HCT116 (cell line): ENCODE results near the gene IGFBP6.

Experiments
- ATF3 ChIP-seq: IDR thresholded peaks from 2 replicates; pipeline ENCODE4 v1.6.1; 2012
- CBX3 ChIP-seq: IDR thresholded peaks from 2 replicates; pipeline ENCODE4 v1.6.1; 2012; ENCODE audit warnings: low read depth
- CEBPB ChIP-seq: IDR thresholded peaks from 2 replicates; pipeline ENCODE4 v1.6.1; 2012; ENCODE audit warnings: low read depth
- CTCF ChIP-seq, 3 experiments: fragments of 200-600 bp in 1 of 3; sonication (generic) in 1 of 3; IDR thresholded peaks in 2 of 3; conservative IDR thresholded peaks in 1 of 3; 2 replicates each; pipeline ENCODE4 v1.5.1; 2012 to 2017; ENCODE audit warnings: low read depth in 2 of 3, low read length in 2 of 3, antibody characterized with exemption in 1 of 3, borderline replicate concordance in 1 of 3, control low read depth in 1 of 3, mild to moderate bottlenecking in 1 of 3, mixed read lengths in 1 of 3, mixed run types in 1 of 3, moderate library complexity in 1 of 3; ENCODE audit not compliant: insufficient read depth in 1 of 3
- EZH2 ChIP-seq: fragments of 200-600 bp; sonication (generic); IDR thresholded peaks from 2 replicates; pipeline ENCODE4 v1.6.1; 2017; ENCODE audit warnings: antibody characterized with exemption, mixed run types
- JUND ChIP-seq: IDR thresholded peaks from 2 replicates; pipeline ENCODE4 v1.6.1; 2012
- MAX ChIP-seq: IDR thresholded peaks from 2 replicates; pipeline ENCODE4 v1.6.1; 2012
- POLR2A ChIP-seq: IDR thresholded peaks from 2 replicates; pipeline ENCODE4 v1.7.0; 2011; ENCODE audit warnings: borderline replicate concordance; ENCODE audit not compliant: insufficient read depth, insufficient read length; ENCODE audit errors: extremely low read depth
- RAD21 ChIP-seq: IDR thresholded peaks from 2 replicates; pipeline ENCODE4 v1.6.1; 2012; ENCODE audit warnings: low read depth, mild to moderate bottlenecking
- SIN3A ChIP-seq: IDR thresholded peaks from 2 replicates; pipeline ENCODE4 v1.6.1; 2012; ENCODE audit warnings: low read depth
- SRF ChIP-seq: IDR thresholded peaks from 2 replicates; pipeline ENCODE4 v1.6.1; 2012; ENCODE audit warnings: low read depth
- YY1 ChIP-seq: IDR thresholded peaks from 2 replicates; pipeline ENCODE4 v1.6.1; 2011; ENCODE audit warnings: low read length, low read depth, moderate library complexity, mild to moderate bottlenecking; ENCODE audit not compliant: insufficient replicate concordance; ENCODE audit errors: extremely low read depth
- ZFX ChIP-seq: fragments of 450-650 bp; IDR thresholded peaks from 2 replicates; pipeline ENCODE4 v1.6.1; 2017

GRCh38 chr12:53055471-53056266 lies 41.8 kb upstream of the IGFBP6 start:
- no peak for TF ChIP-seq YY1
- TF ChIP-seq MAX: no peak
- no peak for TF ChIP-seq RAD21
- no peak for TF ChIP-seq CTCF (IDR thresholded peaks at IDR 0.05 in 2 of 3, conservative IDR thresholded peaks at IDR 0.05 in 1 of 3; ENCODE audit: borderline replicate concordance in 1 of 3, insufficient read depth in 1 of 3, low read depth in 2 of 3, low read length in 2 of 3)
- TF ChIP-seq POLR2A: no peak
- TF ChIP-seq ATF3: no peak
- TF ChIP-seq SIN3A: no peak
- TF ChIP-seq SRF: no peak
- TF ChIP-seq CBX3: no peak
- no peak for TF ChIP-seq JUND
- TF ChIP-seq CEBPB: no peak
- TF ChIP-seq ZFX: no peak
- TF ChIP-seq EZH2: no peak
